GM21786 (cell line): ENCODE results near the gene SCO2.
"Not testable (repeated sequence)": the region's sequence is repeated elsewhere in the genome, so short reads cannot be mapped to it uniquely, and the experiment has no call there.

ENCODE experiments used
- ATAC-seq: cut with Tn5 transposase; IDR thresholded peaks from one replicate; pipeline ENCODE4 v1.9.1; 2021; ENCODE audit not compliant: unreplicated experiment

Gene SCO2

GRCh38 chr22:50551160-50551752, 25.9 kb upstream of the SCO2 start:
- ATAC-seq: no peak

GRCh38 chr22:50550395-50550794, 25.0 kb upstream of the SCO2 start:
- no peak for ATAC-seq

GRCh38 chr22:50548921-50549790, 23.8 kb upstream of the SCO2 start:
- ATAC-seq: no peak

GRCh38 chr22:50548040-50548920, 22.9 kb upstream of the SCO2 start:
- no peak for ATAC-seq

- no peak for ATAC-seq
These were observed 22.0 kb upstream of the SCO2 start for GRCh38 chr22:50547263-50547985.

GRCh38 chr22:50546326-50547262, 21.2 kb upstream of the SCO2 start:
- no peak for ATAC-seq

- no peak for ATAC-seq
These were observed 20.3 kb upstream of the SCO2 start, which contains the start of gene KLHDC7B for GRCh38 chr22:50545522-50546325. Gene KLHDC7B, plus strand, starts transcription at chr22:50545899. Its CDS starts 345 bp downstream, at chr22:50546244.

GRCh38 chr22:50544746-50545253, 19.4 kb upstream of the SCO2 start:
- ATAC-seq: no peak

- ATAC-seq: no peak
These were observed 18.8 kb upstream of the SCO2 start for GRCh38 chr22:50544078-50544745.

- ATAC-seq: no peak
These were observed 17.1 kb upstream of the SCO2 start for GRCh38 chr22:50542416-50542927.

- ATAC-seq: not testable (repeated sequence)
These were observed 16.2 kb upstream of the SCO2 start for GRCh38 chr22:50541667-50542026.

GRCh38 chr22:50540381-50540780, 15.0 kb upstream of the SCO2 start:
- no peak for ATAC-seq

- ATAC-seq: no peak
These were observed 12.4 kb upstream of the SCO2 start for GRCh38 chr22:50537765-50538164.

- ATAC-seq: no peak
These were observed 10.8 kb upstream of the SCO2 start for GRCh38 chr22:50536226-50536625.

GRCh38 chr22:50535113-50535512, 9.7 kb upstream of the SCO2 start:
- ATAC-seq: no peak

GRCh38 chr22:50533856-50534711, 8.7 kb upstream of the SCO2 start:
- ATAC-seq: not testable (repeated sequence)
